ENCODE data around the gene DERL2.

Gene DERL2

DNA sequence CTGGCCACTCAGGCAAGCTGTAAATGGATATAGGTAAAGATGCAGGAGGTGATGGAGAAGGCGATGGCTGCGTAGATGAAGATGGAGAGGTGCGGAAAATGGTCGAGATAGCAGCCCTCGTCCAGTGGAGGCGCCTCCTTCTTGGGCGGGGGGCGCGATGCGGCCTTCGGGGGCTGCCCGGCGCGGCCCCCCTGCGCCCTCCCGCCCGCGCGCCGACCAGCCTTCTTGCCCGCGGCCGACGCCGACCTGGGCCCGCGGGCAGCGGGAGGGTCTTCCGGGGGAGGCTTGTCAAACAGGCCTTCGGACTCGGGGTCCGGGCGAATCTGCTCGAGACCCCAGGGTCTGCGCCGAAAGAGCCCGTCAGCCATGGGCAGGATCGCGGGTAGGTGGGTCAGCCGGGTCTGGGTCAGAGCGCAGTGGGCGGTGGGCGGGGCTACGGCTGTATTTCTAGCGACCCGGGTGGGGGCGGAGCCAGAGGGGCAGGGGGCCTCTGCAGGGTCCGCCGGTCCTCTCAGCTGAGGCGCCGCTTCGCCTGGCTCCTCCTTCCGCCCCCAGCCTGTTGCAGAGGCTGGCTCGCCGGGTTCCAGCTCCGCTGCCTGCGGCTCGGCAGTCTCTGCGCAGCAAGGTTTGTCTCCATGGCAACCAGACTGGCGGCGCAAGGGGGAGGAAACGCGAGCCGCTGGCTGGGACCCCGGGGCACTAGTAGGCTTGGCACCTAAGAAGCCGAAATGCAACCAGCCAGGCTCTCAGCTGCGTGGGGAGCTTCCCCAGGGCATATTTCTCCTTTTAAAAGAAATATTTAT lies 14.8 kb upstream of the DERL2 start:
- peak; percentile 73 for DNase-seq

DNA sequence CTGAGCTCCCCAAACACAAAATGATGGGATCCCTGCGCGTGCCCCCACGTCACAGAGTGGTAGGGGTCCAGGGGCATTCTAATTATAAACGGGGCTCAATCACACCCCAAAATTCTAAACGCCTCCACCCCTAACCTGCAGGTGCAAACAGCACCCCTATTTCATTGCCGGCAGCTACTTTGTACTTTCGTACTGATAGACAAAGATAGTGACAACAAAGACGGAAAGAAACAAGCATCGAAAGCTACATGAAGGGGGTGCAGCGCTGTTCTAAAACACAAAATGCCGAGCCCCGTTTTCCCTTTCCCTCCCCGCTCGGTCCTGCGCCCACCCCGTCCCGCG lies 14.2 kb upstream of the DERL2 start:
- no peak for DNase-seq

DNA sequence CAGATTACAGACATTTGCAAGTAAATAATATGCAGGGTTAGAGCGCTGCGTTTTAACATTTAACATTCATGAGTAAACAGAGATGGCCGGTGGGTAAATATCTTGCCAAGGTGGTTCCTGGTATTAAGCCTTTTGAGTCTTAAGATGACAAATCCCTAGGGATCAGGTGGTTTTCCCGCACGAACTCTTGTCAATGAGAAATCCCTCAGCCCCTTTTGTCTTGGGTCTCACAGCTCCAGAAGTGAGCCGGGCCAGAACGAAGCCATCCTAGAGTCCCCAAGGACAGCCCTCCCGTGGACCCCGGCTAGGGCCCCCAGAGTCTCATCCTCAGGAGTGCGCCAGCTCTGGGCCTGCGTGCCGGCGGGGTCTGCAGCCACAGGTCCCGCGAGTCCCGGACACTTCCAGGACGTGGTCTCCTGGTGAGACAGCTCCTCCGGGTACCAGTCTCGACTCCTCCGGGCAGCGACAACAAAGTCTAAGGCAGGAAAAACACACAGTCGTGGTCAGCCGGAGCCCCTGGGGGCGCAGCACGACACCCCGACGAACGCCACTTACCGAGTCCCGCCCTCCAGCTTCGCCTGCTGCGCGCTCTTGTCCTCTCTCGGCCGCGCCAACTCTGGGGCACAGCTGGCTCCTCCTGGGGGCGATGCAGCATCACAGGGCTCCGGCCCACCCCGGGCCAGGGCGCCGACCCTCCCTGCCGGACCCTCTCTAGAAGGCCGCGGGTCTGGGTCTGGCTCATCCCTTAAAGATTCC lies 13.7 kb upstream of the DERL2 start:
- no peak for DNase-seq

DNA sequence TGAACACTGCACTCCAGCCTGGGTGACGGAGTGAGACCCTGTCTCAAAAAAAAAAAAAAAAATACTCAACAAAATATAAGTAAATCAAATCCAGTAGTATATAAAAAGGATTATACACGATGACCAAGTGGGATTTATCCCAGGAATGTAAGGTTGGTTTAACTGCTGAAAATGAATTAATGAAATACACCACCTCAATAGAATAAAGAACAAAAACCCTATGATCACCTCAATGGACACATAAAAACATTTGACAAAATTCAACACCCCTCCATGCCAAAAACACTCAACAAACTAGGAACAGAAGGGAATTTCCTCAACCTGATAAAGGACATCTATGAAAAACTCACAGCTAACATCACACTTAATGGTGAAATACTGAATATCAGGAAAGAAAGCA lies 7.0 kb upstream of the DERL2 start:
- DNase-seq, result no peak

DNA sequence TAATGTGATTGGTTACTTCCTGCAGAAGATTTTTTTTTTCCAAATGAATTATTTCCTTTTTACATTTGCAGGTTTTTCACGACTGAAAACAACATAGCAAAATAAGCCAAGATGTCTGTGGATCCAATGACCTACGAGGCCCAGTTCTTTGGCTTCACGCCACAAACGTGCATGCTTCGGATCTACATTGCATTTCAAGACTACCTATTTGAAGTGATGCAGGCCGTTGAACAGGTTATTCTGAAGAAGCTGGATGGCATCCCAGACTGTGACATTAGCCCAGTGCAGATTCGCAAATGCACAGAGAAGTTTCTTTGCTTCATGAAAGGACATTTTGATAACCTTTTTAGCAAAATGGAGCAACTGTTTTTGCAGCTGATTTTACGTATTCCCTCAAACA lies 2.8 kb upstream of the DERL2 start:
- no peak for DNase-seq

DNA sequence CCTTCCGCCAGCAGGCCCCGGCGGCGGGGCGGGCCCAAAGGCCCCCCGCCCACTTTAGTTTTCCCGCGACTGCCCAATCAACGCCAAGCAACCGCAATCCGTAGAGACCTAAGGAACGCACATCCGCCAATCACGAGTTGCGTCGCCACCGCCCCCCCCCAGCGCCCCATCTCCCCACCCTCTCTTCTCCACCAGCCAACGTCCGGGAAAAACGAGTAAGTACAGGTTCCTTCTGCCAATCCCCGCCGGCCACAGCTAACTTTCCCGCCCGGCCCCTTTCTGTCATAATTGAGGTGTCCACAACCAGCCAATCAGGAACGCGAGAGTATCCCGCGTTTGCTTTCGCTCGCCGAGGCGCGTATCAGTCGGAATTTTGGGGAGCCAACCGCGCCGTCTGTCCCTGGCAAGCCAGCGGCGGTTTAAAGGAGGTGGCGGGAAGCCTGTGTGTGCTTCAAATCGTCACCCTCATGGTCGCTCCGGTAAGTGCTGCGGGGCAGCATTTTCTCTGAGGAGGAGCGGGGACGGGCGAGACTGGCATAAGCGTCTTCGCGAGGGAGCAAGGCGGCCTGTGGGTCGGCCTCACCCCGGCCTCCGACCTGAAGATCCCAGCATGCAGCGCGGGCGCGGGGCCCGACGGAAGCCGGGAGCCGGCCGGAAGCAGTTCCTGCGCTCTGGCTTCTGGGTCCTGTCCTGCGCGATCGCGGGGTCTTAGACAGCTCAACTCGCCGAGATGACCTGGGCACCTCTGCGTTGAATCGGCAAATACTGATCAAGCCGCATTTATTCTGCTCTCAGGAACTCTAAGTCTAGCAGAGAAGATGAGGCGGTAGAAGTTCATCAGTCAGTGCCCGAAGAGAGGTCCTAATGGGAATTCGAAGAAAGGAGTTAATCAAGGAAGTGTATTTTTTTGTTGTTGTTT lies 487 bp upstream of the DERL2 start, which contains the start of gene MIS12:
Gene MIS12, plus strand, starts transcription at position 361 of the 919 bp plus-strand sequence. CDS start 2,297 bp downstream, outside the sequence.
- peak; percentile 96 for DNase-seq

DNA sequence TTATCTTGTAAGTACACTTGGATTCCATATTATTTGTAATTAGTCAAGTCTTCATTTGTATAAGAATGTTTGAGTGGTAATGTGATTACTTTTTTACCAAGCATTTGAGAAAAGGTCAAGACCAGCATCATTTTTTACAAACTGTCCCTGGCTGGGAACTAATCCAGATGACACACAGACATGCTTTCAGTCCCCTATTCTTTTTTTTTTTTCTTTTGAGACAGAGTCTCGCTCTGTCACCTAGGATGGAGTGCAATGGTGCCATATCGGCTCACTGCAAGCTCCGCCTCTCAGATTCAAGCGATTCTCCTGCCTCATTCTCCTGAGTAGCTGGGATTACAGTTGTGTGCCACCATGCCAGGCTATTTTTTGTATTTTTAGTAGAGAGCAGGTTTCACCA lies 4.5 kb downstream of the DERL2 start:
- no peak for DNase-seq

DNA sequence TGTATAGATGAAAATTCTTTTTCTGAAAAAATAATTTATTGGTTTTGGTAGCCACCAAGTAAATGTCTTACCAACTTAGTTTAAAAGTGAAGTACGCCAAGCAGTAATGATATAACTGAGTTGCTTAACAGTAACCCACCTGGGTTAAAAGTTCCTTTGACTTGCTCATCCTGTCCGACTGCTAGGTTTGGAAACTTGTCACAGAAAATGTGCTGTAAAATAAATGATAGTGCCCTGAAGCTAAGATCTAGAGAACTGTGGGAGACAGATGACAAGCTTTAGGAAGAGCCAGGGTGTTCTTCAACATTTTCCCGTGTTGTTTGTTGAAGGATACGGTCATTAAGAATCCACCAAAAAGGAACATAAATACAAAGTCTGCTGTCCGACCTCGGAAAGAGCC lies 5.0 kb downstream of the DERL2 start:
- no peak for DNase-seq

DNA sequence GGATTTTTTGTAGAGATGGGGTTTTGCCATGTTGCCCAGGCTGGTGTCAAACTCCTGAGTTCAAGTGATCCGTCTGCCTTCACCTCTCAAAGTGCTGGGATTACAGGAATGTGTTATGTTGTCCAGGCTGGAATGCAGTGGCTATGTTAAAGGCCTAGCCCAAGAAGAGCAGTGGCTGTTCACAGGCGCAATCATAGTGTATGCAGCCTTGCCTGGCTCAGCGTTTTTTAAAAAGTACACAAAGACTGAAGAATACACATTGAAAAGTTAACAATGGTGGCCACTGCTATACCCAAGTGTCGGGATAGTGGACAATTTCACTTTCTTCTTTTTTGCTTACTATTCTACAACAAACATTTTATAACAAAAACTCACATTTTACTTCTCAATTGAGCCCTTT lies 7.0 kb downstream of the DERL2 start:
- DNase-seq, result no peak

DNA sequence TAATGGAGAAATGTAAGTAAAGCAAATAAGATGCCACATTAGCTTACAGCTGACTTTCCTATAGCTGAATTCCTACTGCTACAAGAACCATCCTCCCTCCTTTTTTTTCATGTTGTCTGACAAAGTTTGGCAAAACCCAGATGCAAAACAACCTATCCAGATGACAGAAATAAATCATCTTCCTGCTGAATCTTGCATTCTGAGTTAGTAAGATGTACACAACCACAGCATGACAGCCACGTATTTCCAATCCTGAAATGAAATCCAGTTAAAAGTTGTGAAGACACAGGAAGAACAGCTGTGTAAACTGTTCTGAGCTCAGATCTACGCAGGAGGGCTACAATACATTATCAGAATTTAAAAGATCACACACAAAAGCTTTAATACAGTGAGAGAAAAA lies 12.1 kb downstream of the DERL2 start:
- DNase-seq, result no peak

DNA sequence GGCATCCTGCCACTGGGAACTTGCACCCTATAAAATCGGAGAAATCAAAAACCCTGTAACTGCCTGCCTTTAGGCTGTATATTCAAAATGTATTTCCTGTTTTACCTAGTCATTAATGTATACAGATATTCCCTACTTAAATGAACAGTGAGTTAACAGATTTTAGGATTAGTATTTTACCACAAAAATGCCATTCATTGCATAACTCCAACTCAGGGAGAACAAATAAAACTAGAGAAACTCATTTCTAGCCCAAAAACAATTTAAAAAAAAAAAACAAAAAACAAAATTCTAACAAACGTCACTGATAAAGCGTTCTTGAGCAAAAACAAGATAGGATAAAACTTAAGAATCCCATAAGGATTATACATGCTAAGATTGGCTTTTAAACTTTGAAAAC lies 13.5 kb downstream of the DERL2 start:
- DNase-seq, result no peak

GRCh38 chr17:5468075-5468473 lies 17.9 kb downstream of the DERL2 start:
- DNase-seq, result no peak

DNA sequence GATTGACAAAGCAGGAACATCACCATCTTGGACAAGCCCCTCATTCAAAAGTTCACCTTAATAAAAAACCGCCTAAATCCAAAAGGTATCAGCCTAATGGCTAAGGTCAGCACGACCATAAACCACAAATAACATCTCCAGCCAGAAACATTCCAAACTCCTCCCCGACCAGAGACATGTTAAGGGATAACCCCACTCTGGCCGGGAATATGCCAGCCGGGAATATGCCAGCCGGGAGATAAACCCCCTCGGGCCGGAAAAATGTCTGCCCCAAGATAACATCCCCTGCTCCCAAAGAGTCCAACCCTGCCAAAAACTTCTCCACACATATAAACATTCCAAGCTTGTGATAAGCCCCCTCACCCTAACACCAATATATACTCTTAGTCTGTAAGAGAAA lies 18.6 kb downstream of the DERL2 start:
- DNase-seq, result no peak

GRCh38 chr17:5466295-5466694 lies 19.7 kb downstream of the DERL2 start:
- no peak for DNase-seq

DNA sequence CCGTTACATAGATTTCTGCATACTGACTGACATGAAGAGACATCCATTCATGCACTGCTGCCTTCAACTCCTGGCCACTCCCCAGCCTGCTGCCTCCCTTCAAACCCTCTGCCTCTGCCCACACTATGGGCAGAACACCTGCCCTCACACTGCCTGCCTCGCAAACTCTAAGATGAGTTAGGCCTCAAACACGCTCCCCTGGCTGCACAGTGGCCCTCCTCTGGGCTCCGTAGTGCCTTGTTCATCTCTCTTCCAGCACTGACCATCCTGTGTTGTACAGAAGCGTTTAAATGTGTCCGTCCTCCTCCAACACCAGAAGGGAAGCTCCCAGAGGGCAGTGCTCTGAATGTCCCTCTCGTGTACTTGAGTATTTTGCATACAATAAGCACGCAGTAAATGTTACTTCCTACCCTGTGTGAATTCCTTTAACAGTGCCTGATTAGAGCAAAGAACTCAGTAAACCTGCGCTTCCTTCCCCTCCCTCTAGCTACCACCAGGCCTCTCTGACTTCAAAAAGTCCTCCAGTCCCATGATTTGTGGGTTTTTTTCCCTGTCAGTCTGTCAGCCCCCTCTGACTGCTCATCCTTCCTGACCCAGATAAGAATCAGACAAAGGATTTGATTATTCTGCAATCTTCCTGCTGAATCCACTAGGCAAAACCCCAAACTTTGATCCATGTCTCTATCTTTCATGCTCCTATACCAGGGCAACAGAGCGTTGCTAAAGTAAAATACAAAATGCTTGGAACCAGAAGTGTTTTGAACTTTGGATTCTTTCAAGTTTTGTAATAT lies 21.1 kb downstream of the DERL2 start:
- no peak for DNase-seq

GRCh38 chr17:5446786-5447185 lies 39.2 kb downstream of the DERL2 start:
- DNase-seq, result no peak

DNA sequence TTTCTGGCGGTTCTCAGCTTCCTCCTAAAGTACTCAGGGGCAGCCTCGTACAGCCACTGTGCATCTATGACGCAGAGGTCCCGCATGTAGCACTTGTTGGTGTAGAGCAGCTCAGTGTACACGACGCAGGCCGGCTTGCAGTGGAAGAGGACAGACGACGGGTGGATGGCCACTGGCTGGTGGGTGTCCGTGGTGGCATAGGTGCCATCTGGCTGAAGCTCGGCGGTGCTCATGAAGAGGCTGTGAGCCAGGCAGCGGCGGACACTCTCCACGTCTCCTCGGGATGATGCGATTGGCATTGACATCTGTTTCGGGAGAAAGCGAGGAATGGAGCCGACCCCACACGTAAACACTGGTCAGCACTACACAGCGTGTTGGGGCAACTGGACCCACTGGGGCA lies 41.8 kb downstream of the DERL2 start:
- DNase-seq, result no peak

GRCh38 chr17:5443728-5444127 lies 42.2 kb downstream of the DERL2 start:
- no peak for DNase-seq

GRCh38 chr17:5439446-5439764 lies 46.6 kb downstream of the DERL2 start:
- no peak for DNase-seq

DNA sequence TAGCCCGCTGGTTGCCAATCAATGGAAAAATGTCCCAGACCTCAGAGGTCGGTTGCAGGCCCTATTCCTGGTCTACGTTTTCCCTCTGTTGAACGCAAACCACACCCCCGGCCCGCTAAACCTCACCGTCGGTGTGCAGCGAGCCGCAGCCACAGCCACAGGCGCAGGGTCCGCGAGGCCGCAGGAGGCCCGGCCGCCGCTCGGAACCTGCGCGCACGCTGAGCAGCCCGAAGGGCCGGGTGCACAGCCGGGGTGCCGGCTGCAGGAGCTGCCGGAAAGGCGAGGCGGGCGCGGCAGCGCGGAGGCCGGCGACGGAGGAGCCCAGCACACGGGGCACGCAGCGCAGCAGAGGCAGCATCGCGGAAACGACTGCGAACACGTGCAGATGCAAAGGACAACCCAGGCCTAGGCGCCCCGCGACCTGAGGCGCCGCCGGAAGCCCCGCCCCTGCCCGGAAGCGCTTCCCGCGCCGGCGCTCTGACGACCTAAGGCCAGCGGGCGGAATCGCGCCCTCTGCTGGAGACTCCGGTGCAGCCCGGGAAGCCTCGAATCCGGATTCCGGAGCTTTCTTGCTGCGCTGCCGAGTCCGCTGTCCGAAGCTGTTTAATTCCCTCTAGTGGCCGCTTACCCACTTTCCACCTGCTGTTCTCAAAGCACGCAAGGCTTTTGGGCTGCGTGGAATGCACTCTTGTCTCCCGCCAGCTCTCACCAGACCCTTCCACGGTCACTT lies 47.1 kb downstream of the DERL2 start, which contains the start of gene C1QBP:
Gene C1QBP, minus strand, starts transcription at position 440 of the 730 bp plus-strand sequence. Its CDS starts 82 bp downstream, at position 358.
- DNase-seq, result peak; percentile 92

DNA sequence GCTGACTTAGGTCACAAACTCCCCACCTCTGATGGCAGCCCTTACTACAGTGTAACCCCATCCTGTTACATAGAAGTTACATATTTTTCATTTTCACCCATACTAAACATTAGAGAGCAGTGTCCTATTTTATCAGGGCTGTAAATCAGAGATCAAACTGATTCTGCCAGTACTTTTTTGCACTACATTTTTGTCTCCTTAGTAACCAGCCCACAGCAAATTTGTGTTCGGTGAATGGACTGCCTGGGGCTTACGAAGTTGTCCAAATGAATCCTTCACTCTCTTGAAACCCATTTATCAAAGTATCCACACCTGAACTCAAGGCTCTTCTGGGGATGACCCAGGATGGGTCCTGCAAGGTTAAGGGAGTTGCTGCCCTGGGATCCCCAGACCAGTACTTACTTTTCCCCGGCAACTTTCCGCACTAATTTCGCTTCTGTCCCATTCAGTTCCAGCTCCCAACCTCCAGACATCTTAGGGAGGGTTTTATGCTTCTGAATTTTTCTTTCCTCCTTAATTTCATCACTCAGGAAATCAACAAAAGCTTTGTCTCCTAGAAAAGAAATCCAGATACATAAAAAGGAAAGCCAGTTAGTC lies 48.2 kb downstream of the DERL2 start:
- DNase-seq, result no peak

Data from activated gamma-delta T cell treated with Interleukin-2 at 50 U/mL for 16 hours (primary cell).